ENCODE results near the gene FBXO17.

DNA sequence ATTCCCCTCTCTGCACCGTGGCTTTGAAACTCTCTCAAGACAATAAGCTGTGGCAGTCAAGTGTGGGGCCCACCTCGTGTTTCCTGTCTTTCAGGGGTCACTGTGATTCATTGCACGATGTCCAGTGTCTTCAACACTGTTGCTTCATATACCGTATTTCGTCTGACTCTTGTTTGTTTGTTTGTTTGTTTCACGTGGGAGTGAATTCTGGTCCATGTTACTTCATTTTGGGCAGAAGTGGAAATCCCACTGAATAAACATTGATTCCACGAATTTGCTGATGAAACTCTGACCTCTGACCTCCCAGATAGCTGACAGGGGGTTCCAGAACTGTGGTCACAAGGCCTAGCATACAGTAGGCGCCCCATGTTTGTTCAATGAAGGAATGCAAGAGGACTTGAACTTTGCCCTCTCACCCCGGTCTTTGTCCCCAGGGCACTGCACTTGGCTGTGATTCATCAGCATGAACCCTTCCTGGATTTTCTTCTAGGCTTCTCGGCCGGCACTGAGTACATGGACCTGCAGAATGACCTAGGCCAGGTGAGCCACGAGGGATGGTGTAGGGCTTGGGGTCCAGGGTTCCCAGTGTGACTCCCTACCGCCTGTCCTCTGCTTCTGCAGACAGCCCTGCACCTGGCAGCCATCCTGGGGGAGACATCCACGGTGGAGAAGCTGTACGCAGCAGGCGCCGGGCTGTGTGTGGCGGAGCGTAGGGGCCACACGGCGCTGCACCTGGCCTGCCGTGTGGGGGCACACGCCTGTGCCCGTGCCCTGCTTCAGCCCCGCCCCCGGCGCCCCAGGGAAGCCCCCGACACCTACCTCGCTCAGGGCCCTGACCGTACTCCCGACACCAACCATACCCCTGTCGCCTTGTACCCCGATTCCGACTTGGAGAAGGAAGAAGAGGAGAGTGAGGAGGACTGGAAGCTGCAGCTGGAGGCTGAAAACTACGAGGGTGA is 70.7 kb downstream of the FBXO17 start:
- no peak for TF ChIP-seq POLR2A (IDR thresholded peaks at IDR 0.05)
- no peak for TF ChIP-seq EP300 (IDR thresholded peaks at IDR 0.05)
